ENCODE results near the gene PMS2.

The PMS2 gene

DNA sequence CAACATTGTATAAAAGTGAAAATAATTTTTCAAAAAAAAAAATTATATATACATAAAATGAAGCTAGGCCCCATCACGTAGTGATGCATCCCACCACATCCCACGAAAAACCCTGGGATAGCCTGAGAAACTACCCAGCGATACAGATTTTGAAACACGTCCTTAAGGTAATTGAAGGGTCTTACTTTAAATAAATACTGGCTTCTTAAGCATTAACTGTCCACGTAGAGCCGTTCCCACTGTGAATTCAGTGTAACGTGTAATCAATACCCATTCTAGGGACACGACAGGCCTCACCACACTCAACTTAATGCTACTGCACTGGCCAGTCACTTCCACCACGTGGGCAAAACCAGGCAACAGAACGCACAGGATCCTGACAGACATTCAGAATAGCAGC, 26.3 kb upstream of the PMS2 start:
- Mint-ChIP-seq H3K27ac (no peak overlapping the region), H3K4me1 (no peaks in the 10 kb centered on the region), H3K4me3 (no peak overlapping the region), H3K27me3 (ENCODE audit: low read depth) (no peaks in the 10 kb centered on the region), H3K9me3 (no peaks in the 10 kb centered on the region), H3K36me3 (ENCODE audit: low read depth) (peaks cover 65% of the 10 kb centered on the region)
- TF ChIP-seq, protein P1, sequence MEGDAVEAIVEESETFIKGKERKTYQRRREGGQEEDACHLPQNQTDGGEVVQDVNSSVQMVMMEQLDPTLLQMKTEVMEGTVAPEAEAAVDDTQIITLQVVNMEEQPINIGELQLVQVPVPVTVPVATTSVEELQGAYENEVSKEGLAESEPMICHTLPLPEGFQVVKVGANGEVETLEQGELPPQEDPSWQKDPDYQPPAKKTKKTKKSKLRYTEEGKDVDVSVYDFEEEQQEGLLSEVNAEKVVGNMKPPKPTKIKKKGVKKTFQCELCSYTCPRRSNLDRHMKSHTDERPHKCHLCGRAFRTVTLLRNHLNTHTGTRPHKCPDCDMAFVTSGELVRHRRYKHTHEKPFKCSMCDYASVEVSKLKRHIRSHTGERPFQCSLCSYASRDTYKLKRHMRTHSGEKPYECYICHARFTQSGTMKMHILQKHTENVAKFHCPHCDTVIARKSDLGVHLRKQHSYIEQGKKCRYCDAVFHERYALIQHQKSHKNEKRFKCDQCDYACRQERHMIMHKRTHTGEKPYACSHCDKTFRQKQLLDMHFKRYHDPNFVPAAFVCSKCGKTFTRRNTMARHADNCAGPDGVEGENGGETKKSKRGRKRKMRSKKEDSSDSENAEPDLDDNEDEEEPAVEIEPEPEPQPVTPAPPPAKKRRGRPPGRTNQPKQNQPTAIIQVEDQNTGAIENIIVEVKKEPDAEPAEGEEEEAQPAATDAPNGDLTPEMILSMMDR (IDR thresholded peaks at IDR 0.05; ENCODE audit: unreplicated experiment in 3 of 3): no peak

- no peaks in the 10 kb centered on the region for H3K9me3 Mint-ChIP-seq
- no peaks in the 10 kb centered on the region for H3K27me3 Mint-ChIP-seq (ENCODE audit: low read depth)
- no peak overlapping the region for H3K27ac Mint-ChIP-seq
- no peak overlapping the region for H3K4me3 Mint-ChIP-seq
- peaks cover 69% of the 10 kb centered on the region for H3K36me3 Mint-ChIP-seq (ENCODE audit: low read depth)
- no peaks in the 10 kb centered on the region for H3K4me1 Mint-ChIP-seq
- TF ChIP-seq, protein P1 (IDR thresholded peaks at IDR 0.05; ENCODE audit: unreplicated experiment in 3 of 3): no peak
Measured at GRCh38 chr7:6032641-6033040, 23.8 kb upstream of the PMS2 start.

- Mint-ChIP-seq H3K4me1 (no peaks in the 10 kb centered on the region), H3K9me3 (no peaks in the 10 kb centered on the region), H3K4me3 (no peak overlapping the region), H3K36me3 (ENCODE audit: low read depth) (peaks cover 71% of the 10 kb centered on the region), H3K27me3 (ENCODE audit: low read depth) (no peaks in the 10 kb centered on the region), H3K27ac (no peak overlapping the region)
- TF ChIP-seq, protein P1 (IDR thresholded peaks at IDR 0.05; ENCODE audit: unreplicated experiment in 3 of 3): no peak
Measured at GRCh38 chr7:6032167-6032566, 23.3 kb upstream of the PMS2 start.

DNA sequence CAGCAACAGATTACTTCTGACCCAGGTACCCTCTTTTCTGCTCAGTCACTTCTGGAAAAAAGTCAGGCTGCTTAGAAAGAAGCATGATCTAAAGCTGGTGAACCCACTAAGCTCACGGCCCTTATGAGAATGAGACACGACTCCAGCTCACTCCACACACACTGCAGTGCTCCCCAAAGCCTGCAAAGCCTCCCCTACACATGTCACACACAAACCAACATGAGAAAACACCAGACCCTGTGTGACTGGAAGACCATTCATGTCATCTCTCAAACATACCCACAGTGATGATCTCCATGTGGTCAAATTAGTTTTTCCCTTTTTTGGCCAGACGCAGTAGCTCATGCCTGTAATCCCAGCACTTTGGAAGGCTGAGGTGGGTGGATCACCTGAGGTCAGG, 22.7 kb upstream of the PMS2 start:
- no peak overlapping the region for H3K27ac Mint-ChIP-seq
- H3K27me3 Mint-ChIP-seq (ENCODE audit: low read depth): no peaks in the 10 kb centered on the region
- no peaks in the 10 kb centered on the region for H3K4me1 Mint-ChIP-seq
- TF ChIP-seq, protein P1 (IDR thresholded peaks at IDR 0.05; ENCODE audit: unreplicated experiment in 3 of 3): no peak
- no peaks in the 10 kb centered on the region for H3K9me3 Mint-ChIP-seq
- H3K4me3 Mint-ChIP-seq: no peak overlapping the region
- H3K36me3 Mint-ChIP-seq (ENCODE audit: low read depth): peaks cover 73% of the 10 kb centered on the region

- Mint-ChIP-seq H3K27ac (peak within 1 kb of the TSS in 1 of 3 experiments; percentile 1), H3K27me3 (ENCODE audit: low read depth) (no peaks in the 10 kb centered on the region), H3K36me3 (ENCODE audit: low read depth) (peaks cover 73% of the 10 kb centered on the region), H3K9me3 (no peaks in the 10 kb centered on the region), H3K4me3 (no peak within 1 kb of the TSS), H3K4me1 (no peaks in the 10 kb centered on the region)
- TF ChIP-seq, protein P1 (IDR thresholded peaks at IDR 0.05; ENCODE audit: unreplicated experiment in 3 of 3): no peak
Measured at GRCh38 chr7:6030988-6031387, 22.1 kb upstream of the PMS2 start, which contains the start of gene ANKRD61. Gene ANKRD61 (plus strand): TSS chr7:6031376. CDS start chr7:6031376, 0 bp downstream.

DNA sequence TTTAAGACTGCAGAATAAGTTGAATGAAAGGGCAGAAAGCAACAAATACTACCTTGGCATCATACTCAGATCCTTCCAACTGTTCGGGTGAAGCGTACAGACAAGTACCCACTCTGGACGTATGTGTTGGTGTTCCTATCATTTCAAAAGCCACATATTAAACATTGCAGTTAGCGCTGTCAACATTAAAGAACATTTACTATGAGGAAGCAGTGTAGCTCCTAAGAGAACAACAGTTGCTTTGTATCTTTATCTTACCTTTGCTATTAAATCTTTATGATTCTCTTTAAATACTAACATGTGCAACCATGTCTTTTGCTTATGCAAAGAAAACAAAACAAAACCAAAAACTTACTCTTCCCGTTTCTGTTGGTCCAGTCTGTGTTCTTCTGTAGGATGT, 19.7 kb upstream of the PMS2 start:
- Mint-ChIP-seq H3K4me3 (no peak overlapping the region), H3K27ac (no peak overlapping the region), H3K36me3 (ENCODE audit: low read depth) (peaks cover 73% of the 10 kb centered on the region), H3K4me1 (no peaks in the 10 kb centered on the region), H3K9me3 (no peaks in the 10 kb centered on the region), H3K27me3 (ENCODE audit: low read depth) (no peaks in the 10 kb centered on the region)
- TF ChIP-seq, protein P1 (IDR thresholded peaks at IDR 0.05; ENCODE audit: unreplicated experiment in 3 of 3): no peak
